ENCODE results near the gene ZNF148. TPM values are rescaled to one million over a fixed set of nuclear protein-coding genes. Genes with fewer than 3 reads are reported as not detected.

ZNF148 gene
- total and polyA plus RNA-seq, 7 donors, result 3.5 to 29.8 (median 22.7) TPM

GRCh38 chr3:125367403-125368230 lies 7.5 kb downstream of the ZNF148 start:
- Histone ChIP-seq H3K9me3 (no peaks in the 10 kb centered on the region), H3K4me3 (no peak overlapping the region), H3K36me3 (ENCODE audit: insufficient read depth in 1 of 2, low read depth in 1 of 2) (peaks cover 0 to 3% of the 10 kb centered on the region in 2 donors), H3K27ac (no peak overlapping the region), H3K4me1 (peaks cover 25% of the 10 kb centered on the region), H3K27me3 (ENCODE audit: insufficient read depth in 3 of 3, low read length in 2 of 3) (no peaks in the 10 kb centered on the region)
- TF ChIP-seq, protein P1, sequence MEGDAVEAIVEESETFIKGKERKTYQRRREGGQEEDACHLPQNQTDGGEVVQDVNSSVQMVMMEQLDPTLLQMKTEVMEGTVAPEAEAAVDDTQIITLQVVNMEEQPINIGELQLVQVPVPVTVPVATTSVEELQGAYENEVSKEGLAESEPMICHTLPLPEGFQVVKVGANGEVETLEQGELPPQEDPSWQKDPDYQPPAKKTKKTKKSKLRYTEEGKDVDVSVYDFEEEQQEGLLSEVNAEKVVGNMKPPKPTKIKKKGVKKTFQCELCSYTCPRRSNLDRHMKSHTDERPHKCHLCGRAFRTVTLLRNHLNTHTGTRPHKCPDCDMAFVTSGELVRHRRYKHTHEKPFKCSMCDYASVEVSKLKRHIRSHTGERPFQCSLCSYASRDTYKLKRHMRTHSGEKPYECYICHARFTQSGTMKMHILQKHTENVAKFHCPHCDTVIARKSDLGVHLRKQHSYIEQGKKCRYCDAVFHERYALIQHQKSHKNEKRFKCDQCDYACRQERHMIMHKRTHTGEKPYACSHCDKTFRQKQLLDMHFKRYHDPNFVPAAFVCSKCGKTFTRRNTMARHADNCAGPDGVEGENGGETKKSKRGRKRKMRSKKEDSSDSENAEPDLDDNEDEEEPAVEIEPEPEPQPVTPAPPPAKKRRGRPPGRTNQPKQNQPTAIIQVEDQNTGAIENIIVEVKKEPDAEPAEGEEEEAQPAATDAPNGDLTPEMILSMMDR (IDR thresholded peaks at IDR 0.05), result no peak
- intact Hi-C loops (cut with DNase I), result no loop called here
- DNase-seq (no peak), ATAC-seq (peak in 1 of 4 donors; percentile 51)
- 31 to 45% (median 35%) methylated on average over 5 of the region's 5 CpGs for whole genome bisulfite sequencing, 3 donors

DNA sequence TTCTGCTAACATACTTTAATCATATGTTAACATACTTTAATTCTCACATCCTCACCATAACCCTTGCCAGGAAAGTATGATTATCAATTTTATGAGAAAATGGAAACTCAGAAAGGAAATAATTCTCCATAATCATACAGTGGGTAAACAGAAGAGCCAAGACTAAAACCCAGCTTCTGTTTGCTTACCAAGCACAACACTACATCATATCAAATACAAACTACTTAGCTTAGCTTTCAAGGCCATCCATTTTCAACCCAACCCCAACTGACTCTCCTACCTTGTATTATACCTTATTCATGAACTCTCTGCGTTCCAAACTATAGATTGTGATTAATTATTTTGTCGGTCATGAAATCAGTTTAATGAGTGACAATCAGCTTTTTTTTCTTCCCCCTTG lies 9.0 kb downstream of the ZNF148 start:
- no peaks in the 10 kb centered on the region for H3K9me3 ChIP-seq
- H3K4me1 ChIP-seq, result peaks cover 25% of the 10 kb centered on the region
- no peak overlapping the region for H3K4me3 ChIP-seq
- H3K27me3 ChIP-seq (ENCODE audit: insufficient read depth in 3 of 3, low read length in 2 of 3), result no peaks in the 10 kb centered on the region
- no peak overlapping the region for H3K27ac ChIP-seq
- H3K36me3 ChIP-seq (ENCODE audit: insufficient read depth in 1 of 2, low read depth in 1 of 2), result no peaks in the 10 kb centered on the region
- TF ChIP-seq, protein P1 (IDR thresholded peaks at IDR 0.05), result no peak
- intact Hi-C loops (cut with DNase I), result no loop called here
- 91 to 95% (median 93%) methylated on average over 2 of the region's 2 CpGs for WGBS, 3 donors
- ATAC-seq (no peak), DNase-seq (no peak)

DNA sequence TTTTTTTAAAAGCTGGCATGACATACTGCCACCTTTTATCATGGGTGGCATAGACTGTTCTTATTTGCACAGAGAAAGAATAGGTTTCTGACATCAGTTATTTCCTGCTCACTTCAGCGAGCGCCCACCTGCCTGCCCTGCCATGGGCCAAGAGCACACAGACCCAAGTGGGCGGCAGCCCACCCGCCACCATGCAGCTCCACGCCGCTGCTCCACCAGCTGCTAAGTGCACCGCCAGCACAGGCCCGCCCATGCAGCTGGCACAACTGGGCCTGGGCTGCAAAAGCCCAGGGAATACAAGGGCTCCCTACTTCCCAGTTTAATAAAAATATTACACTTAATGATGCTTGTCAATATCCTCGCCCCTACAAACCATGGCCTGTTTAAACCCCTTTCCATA lies 15.4 kb downstream of the ZNF148 start:
- peaks cover 27% of the 10 kb centered on the region for H3K4me1 ChIP-seq
- no peaks in the 10 kb centered on the region for H3K9me3 ChIP-seq
- intact Hi-C loops (cut with DNase I), result no loop called here
- no peak overlapping the region for H3K27ac ChIP-seq
- no peaks in the 10 kb centered on the region for H3K36me3 ChIP-seq (ENCODE audit: insufficient read depth in 1 of 2, low read depth in 1 of 2)
- no peak overlapping the region for H3K4me3 ChIP-seq
- 72 to 90% (median 88%) methylated on average over 9 of the region's 9 CpGs for WGBS, 3 donors
- DNase-seq, result no peak
- ATAC-seq, result no peak
- no peaks in the 10 kb centered on the region for H3K27me3 ChIP-seq (ENCODE audit: insufficient read depth in 3 of 3, low read length in 2 of 3)
- TF ChIP-seq, protein P1 (IDR thresholded peaks at IDR 0.05), result no peak

DNA sequence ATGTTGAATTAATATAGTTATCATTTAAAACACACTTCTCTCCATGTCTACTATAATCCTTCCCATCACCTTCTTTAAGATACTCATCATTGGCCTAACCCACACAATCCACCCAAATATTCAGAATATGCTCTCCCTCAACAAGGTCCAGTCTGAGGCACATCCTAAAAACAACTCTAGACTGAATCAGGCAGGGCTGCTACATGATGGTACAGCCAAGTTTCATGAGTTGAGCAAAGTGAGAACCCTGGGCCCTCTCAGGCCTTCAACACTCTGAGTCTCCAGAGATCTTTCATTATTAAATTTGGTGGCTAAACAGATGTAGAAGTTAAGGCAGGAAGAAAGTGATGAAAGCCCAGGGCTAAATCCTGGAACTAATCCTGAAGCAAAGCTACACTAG lies 16.2 kb downstream of the ZNF148 start:
- intact Hi-C loops (cut with DNase I), result no loop called here
- H3K27ac ChIP-seq, result peak overlapping the region; percentile 42
- no peak overlapping the region for H3K4me3 ChIP-seq
- peaks cover 34% of the 10 kb centered on the region for H3K4me1 ChIP-seq
- DNase-seq (no peak), ATAC-seq (no peak)
- H3K27me3 ChIP-seq (ENCODE audit: insufficient read depth in 3 of 3, low read length in 2 of 3), result no peaks in the 10 kb centered on the region
- H3K9me3 ChIP-seq, result no peaks in the 10 kb centered on the region
- H3K36me3 ChIP-seq (ENCODE audit: insufficient read depth in 1 of 2, low read depth in 1 of 2), result no peaks in the 10 kb centered on the region
- TF ChIP-seq, protein P1 (IDR thresholded peaks at IDR 0.05), result no peak

- no peaks in the 10 kb centered on the region for H3K36me3 ChIP-seq (ENCODE audit: insufficient read depth in 1 of 2, low read depth in 1 of 2)
- ATAC-seq, result no peak
- 91 to 93% (median 91%) methylated on average over 11 of the region's 11 CpGs for WGBS, 3 donors
- peaks cover 39% of the 10 kb centered on the region for H3K4me1 ChIP-seq
- no peaks in the 10 kb centered on the region for H3K9me3 ChIP-seq
- DNase-seq, result no peak
- H3K4me3 ChIP-seq, result peak overlapping the region; percentile 75
- TF ChIP-seq, protein P1 (IDR thresholded peaks at IDR 0.05), result no peak
- intact Hi-C loops (cut with DNase I), result no loop called here
- H3K27me3 ChIP-seq (ENCODE audit: insufficient read depth in 3 of 3, low read length in 2 of 3), result no peaks in the 10 kb centered on the region
- peak overlapping the region; percentile 81 for H3K27ac ChIP-seq
Observed at GRCh38 chr3:125357837-125358236, 17.3 kb downstream of the ZNF148 start.

Data from psoas muscle (tissue), 8 donors.